ENCODE measurements around the gene WDR6. TPM values are rescaled to one million over a fixed set of nuclear protein-coding genes. Genes with fewer than 3 reads are reported as not detected.

Gene WDR6
- total RNA-seq, 2 donors from 2014 or later = 128 to 223 TPM

DNA sequence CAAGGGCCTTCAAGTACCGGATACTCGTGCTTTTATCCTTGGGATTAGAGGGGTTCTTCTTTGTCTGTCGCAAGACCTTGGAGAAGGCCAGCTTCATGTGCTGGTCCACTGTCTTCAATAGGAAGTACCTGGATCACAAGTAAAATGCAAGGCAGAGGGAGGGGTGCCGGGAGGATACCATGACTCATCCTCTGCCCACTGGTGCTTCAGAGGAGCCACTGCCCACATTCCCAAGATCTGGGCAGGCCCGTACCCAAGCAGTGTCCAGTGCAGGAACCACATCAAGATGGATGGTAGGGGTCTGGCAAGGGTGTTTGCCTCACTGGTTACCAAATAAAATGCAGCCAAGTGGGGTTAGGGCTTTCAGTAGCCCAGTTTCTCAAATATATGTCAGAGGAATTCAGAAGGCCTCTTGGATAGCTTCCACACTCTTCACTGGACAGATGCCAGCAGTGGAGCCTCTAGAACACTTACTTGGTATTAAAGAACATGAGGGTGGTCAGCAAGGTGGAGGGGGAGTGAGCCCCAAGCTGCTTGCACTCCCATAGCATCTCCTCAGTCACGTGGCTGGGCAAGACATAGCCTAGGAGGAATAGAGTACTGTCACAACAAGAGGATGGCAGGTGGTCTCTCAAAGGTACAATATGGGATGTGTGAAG, 25.6 kb downstream of the WDR6 start:
- intact Hi-C loops (cut with DNase I) = no loop called here
- TF ChIP-seq POLR2A (IDR thresholded peaks at IDR 0.05) (no peak), POLR2AphosphoS5 (IDR thresholded peaks at IDR 0.05) (no peak)
- TF ChIP-seq, protein P1, sequence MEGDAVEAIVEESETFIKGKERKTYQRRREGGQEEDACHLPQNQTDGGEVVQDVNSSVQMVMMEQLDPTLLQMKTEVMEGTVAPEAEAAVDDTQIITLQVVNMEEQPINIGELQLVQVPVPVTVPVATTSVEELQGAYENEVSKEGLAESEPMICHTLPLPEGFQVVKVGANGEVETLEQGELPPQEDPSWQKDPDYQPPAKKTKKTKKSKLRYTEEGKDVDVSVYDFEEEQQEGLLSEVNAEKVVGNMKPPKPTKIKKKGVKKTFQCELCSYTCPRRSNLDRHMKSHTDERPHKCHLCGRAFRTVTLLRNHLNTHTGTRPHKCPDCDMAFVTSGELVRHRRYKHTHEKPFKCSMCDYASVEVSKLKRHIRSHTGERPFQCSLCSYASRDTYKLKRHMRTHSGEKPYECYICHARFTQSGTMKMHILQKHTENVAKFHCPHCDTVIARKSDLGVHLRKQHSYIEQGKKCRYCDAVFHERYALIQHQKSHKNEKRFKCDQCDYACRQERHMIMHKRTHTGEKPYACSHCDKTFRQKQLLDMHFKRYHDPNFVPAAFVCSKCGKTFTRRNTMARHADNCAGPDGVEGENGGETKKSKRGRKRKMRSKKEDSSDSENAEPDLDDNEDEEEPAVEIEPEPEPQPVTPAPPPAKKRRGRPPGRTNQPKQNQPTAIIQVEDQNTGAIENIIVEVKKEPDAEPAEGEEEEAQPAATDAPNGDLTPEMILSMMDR (IDR thresholded peaks at IDR 0.05) = no peak
- Histone ChIP-seq H3K27me3 (replicated peaks; ENCODE audit: insufficient read depth) (no peaks in the 10 kb centered on the region), H3K27ac (no peak overlapping the region), H3K4me3 (no peak overlapping the region), H3K4me1 (replicated peaks) (peaks cover 6% of the 10 kb centered on the region), H3K36me3 (peaks cover 0 to 17% of the 10 kb centered on the region in 2 donors), H3K9me3 (no peaks in the 10 kb centered on the region)
- WGBS = 87% methylated on average over 6 of the region's 6 CpGs
- DNase-seq (ENCODE audit: low spot score) = no peak

GRCh38 chr3:49034650-49035049, 27.5 kb downstream of the WDR6 start:
- H3K36me3 ChIP-seq = peaks cover 0 to 17% of the 10 kb centered on the region in 2 donors
- 64% methylated on average over 2 of the region's 2 CpGs for WGBS
- no peaks in the 10 kb centered on the region for H3K9me3 ChIP-seq
- H3K27me3 ChIP-seq (replicated peaks; ENCODE audit: insufficient read depth) = no peaks in the 10 kb centered on the region
- TF ChIP-seq, protein P1 (IDR thresholded peaks at IDR 0.05) = no peak
- TF ChIP-seq POLR2AphosphoS5 (IDR thresholded peaks at IDR 0.05) (no peak), POLR2A (IDR thresholded peaks at IDR 0.05) (no peak)
- H3K4me1 ChIP-seq (replicated peaks) = no peaks in the 10 kb centered on the region
- no peak overlapping the region for H3K27ac ChIP-seq
- DNase-seq (ENCODE audit: low spot score) = no peak
- intact Hi-C loops (cut with DNase I) = no loop called here
- H3K4me3 ChIP-seq = no peak overlapping the region

DNA sequence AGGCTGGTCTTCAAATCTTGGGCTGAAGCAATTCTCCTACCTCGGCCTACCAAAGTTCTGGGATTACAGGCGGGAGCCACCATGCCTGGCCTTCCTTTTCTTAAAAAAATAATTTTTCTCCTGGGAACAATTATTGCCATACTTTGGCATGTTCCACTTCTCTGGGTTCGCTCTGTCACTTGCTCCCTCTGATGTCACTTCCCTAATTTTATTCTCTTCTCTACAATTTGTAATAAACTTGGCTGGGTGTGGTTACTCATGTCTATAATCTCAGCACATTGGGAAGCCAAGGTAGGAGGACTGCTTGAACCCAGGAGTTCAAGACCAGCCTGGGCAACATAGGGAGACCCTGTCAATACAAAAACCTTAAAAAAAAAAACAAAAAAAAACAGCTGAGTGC, 28.1 kb downstream of the WDR6 start:
- H3K27ac ChIP-seq = no peak overlapping the region
- 94% methylated on average over 3 of the region's 3 CpGs for WGBS

DNA sequence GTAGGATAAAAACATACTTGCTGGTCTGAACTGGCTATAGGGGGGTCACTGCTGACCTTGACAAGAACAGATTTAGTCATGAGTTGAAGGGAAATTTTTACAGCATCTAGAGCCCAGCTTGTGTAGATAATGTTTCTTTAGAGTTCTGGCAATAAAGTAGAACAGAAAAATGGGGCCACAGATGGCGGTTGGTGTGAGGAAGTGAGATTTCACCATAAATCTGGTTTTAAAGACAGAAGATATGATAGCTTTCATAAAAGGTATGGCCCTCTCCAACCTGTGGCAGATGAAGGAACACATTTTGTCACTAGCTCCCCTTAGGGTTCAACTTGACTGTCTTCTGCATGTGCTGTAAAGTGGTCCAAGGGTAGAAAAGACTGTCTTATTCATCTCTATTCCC, 46.4 kb downstream of the WDR6 start:
- Histone ChIP-seq H3K4me1 (replicated peaks) (no peaks in the 10 kb centered on the region), H3K9me3 (no peaks in the 10 kb centered on the region), H3K27me3 (replicated peaks; ENCODE audit: insufficient read depth) (no peaks in the 10 kb centered on the region), H3K4me3 (no peak overlapping the region), H3K27ac (no peak overlapping the region), H3K36me3 (peaks cover 14 to 19% of the 10 kb centered on the region in 2 donors)
- intact Hi-C loops (cut with DNase I) = no loop called here
- DNase-seq (ENCODE audit: low spot score) = no peak
- 97% methylated on average over 1 of the region's 1 CpG for WGBS
- TF ChIP-seq POLR2AphosphoS5 (IDR thresholded peaks at IDR 0.05) (no peak), POLR2A (IDR thresholded peaks at IDR 0.05) (no peak)
- TF ChIP-seq, protein P1 (IDR thresholded peaks at IDR 0.05) = no peak

More for the DNA sequence above, 28.1 kb downstream of the WDR6 start:
- DNase-seq (ENCODE audit: low spot score) = no peak
- Histone ChIP-seq H3K4me3 (no peak overlapping the region), H3K4me1 (replicated peaks) (no peaks in the 10 kb centered on the region), H3K9me3 (no peaks in the 10 kb centered on the region), H3K36me3 (peaks cover 0 to 17% of the 10 kb centered on the region in 2 donors), H3K27me3 (replicated peaks; ENCODE audit: insufficient read depth) (no peaks in the 10 kb centered on the region)
- TF ChIP-seq POLR2AphosphoS5 (IDR thresholded peaks at IDR 0.05) (no peak), POLR2A (IDR thresholded peaks at IDR 0.05) (no peak)
- TF ChIP-seq, protein P1 (IDR thresholded peaks at IDR 0.05) = no peak
- intact Hi-C loops (cut with DNase I) = no loop called here

GRCh38 chr3:49054344-49054862, 47.2 kb downstream of the WDR6 start:
- H3K36me3 ChIP-seq = peaks cover 14 to 19% of the 10 kb centered on the region in 2 donors
- no peaks in the 10 kb centered on the region for H3K4me1 ChIP-seq (replicated peaks)

More at GRCh38 chr3:49054344-49054862, 47.2 kb downstream of the WDR6 start:
- H3K27ac ChIP-seq = no peak overlapping the region
- TF ChIP-seq, protein P1 (IDR thresholded peaks at IDR 0.05) = no peak
- TF ChIP-seq POLR2A (IDR thresholded peaks at IDR 0.05) (no peak), POLR2AphosphoS5 (IDR thresholded peaks at IDR 0.05) (no peak)
- intact Hi-C loops (cut with DNase I) = no loop called here
- DNase-seq (ENCODE audit: low spot score) = no peak
- no peaks in the 10 kb centered on the region for H3K27me3 ChIP-seq (replicated peaks; ENCODE audit: insufficient read depth)
- H3K4me3 ChIP-seq = no peak overlapping the region
- 97% methylated on average over 2 of the region's 2 CpGs for WGBS
- no peaks in the 10 kb centered on the region for H3K9me3 ChIP-seq

Data from prostate gland (tissue), 2 donors.